Left cardiac atrium (tissue), 4 donors: Measurements from ENCODE around the gene NDFIP2. TPM values are rescaled to one million over a fixed set of nuclear protein-coding genes. Genes with fewer than 3 reads are reported as not detected.
A peak's percentile ranks its signal among the peaks of the same experiment; 100 is the strongest.

ENCODE experiments used
- ATAC-seq, 2 donors: fragments of 200-7000 bp; cut with Tn5 transposase; one replicate each; pipeline ENCODE4 v1.9.1; 2020; ENCODE audit warnings: mild to moderate bottlenecking in 2 of 2, moderate library complexity in 2 of 2
- DNase-seq: peaks from one replicate; pipeline ENCODE4 v3.0.0-alpha.2; 2020
- intact Hi-C, 2 donors: fragments of 100-400 bp; cut with DNase I; formaldehyde crosslinking; loops; one replicate each; pipeline versions ENCODE4 v1.14.1 to v1.15.1; 2022 to 2023
- long read RNA-seq: library from polyadenylated mRNA; unstranded; transcript quantifications from one replicate; pipeline ENCODE4 v2.0.0, GENCODE V29; 2021
- total RNA-seq, 2 donors: library from RNA; stranded (reverse); fragmentation: NEBNext Ultra II Directional; extraction: Animal tissue kit (Norgen Biotek cat#: 25700); gene quantifications; one replicate each; pipeline ENCODE4 v1.2.1, GENCODE V29; 2021
- donor health status: DM: no; HTN: yes; CAD: no.
- donor health status: DM: no; HTN: yes; CAD: no; lungs with severe emphysema.
- donor health status: DM: yes; HTN: yes; CAD: no.
- donor health status: Dilated cardiomyopathy.

Gene NDFIP2, protein sequence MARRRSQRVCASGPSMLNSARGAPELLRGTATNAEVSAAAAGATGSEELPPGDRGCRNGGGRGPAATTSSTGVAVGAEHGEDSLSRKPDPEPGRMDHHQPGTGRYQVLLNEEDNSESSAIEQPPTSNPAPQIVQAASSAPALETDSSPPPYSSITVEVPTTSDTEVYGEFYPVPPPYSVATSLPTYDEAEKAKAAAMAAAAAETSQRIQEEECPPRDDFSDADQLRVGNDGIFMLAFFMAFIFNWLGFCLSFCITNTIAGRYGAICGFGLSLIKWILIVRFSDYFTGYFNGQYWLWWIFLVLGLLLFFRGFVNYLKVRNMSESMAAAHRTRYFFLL
- 10 to 100 TPM; 30.9 to 39.0 TPM for total RNA-seq
- long read RNA-seq, full-length matches to known transcripts: 73 of 84 reads
- long read RNA-seq, partial matches to known transcripts: 2 of 84 reads
- long read RNA-seq, other reads (novel, unspliced or antisense): 9 of 84 reads

DNA sequence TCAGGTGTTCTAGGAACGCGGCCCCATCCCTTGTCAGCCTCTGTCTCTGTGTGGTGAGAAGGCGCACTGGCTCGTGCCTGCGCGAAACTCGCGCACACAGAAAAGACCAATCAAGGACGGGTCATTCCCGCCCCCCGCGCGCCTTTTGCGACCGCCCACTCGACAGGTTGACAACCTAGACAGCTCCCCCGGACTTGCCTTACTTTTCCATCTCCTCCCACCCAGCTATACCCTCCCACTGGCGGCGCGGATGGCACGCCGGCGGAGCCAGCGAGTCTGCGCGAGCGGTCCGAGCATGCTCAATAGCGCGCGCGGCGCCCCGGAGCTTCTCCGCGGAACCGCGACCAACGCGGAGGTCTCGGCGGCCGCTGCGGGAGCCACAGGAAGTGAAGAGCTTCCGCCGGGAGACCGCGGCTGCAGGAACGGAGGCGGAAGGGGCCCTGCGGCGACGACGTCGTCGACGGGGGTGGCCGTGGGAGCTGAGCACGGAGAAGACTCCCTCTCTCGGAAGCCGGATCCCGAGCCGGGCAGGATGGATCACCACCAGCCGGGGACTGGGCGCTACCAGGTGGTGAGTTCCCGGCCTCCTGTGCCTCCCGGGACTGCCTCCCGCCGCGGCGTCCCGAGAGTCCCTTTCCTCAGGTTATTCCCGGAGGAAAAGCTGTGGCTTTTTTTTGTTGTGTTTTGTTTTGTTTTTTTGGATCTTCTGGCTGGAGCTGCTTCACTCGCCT, at the start of gene NDFIP2:
Gene NDFIP2 (plus strand): TSS at position 202 of the 731 bp plus-strand sequence. CDS start 49 bp downstream, at position 251.
- ATAC-seq (peak; percentile 95 to 97), DNase-seq (peak; percentile 90)
- intact Hi-C loops: loop anchor here in 1 of 2 donors (5.0 kb wide), 1 partner anchor 51 kb away; no protein-coding TSS in a partner anchor

DNA sequence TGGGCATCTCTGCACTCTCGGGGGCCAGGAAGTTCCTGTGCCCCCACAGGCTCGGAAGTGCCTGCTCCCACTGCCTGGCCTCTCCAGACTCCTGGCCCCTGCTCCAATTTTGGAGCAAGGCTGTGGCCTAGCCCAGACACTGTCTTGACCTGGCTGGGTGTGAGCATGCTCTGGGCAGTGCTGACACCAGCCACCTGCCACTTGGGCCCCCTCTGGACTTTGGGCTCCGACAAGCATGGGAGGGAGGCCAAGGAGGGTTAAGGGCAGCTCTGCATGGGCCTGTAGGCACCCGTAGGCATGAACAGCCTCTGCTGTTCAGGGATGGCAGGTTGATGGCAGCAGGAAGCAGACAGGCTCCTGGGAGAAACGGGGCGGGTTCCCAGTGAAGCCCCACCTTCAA, 48.9 kb upstream of the NDFIP2 start:
- ATAC-seq (no peak), DNase-seq (no peak)
- intact Hi-C loops: no loop called here

DNA sequence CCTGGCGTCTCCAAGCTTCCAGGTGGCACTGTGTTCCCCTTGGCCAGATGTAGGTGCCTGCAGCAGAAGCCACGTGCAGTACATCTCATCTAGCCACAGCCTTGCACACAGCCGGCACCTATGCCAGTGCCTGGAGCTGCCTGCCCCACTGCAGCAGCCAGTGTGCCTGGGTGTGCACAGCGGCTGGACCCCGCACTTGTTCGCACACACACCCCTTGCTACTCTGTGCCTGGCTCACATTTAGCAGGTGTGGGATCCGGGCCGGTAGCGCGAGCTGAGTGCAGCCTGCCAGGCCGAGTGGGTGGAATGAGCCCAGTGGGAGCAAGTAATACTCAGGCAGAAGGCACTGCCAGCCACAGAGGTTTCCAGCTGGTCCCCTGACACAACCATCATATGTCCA, 48.0 kb upstream of the NDFIP2 start:
- intact Hi-C loops: no loop called here
- DNase-seq (no peak), ATAC-seq (no peak)

DNA sequence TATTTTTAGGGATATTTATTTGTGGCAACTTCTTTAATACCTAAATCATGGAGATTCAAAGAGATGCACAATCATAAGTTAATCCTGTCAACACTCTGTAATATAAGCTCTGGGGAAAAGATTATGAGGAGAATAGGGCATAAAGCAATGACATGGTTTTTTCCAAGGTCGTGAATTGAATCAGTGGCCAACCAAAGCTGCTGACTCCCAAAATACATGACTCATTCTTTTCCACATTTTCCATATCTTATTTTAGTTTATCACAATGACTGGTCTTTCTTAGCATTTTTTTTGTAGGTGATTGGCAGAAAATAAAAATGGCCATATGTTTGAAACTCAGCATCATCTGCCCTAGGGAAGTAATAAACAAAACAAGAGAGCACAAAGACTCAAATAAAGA, 46.4 kb upstream of the NDFIP2 start:
- intact Hi-C loops: no loop called here
- ATAC-seq: no peak
- DNase-seq: no peak

DNA sequence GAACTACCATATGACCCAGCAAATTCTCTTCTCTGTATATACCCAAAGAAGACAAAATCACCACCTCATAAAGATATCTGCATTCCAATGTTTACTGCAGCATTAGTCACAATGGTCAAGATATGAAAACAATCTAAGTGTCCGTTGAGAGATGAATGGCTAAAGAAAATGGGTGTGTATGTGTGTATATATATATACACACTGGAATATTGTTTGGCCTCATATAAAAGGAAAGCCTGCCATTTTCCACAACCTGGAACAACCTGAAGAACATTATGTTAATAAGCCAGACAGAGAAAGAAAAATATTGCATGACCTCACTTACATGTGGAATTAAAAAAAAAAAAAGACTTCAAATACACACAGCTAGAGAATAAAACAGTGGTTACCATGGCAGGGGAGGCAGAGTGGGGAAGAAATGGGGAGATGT, 45.4 kb upstream of the NDFIP2 start:
- ATAC-seq (no peak), DNase-seq (no peak)
- intact Hi-C loops: no loop called here

DNA sequence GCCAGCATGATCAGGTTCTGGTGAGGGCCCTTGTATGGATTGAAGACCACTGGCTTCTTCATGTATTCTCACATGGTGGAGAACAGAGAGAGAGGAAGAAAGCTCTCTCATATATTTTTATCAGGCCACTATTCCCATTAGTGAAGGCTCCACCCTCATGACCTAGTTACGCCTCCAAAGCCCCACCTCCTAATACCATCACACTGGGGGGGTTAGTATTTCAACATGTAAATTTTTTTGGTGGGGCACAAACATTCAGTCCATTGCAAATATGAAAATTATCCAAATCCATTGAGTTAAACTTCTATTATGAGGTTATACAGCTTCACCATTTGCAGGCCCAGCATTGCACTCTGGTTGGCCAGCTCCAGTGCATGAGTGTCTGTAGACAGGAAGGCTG, 41.7 kb upstream of the NDFIP2 start:
- no peak for DNase-seq
- ATAC-seq: no peak
- intact Hi-C loops: no loop called here

DNA sequence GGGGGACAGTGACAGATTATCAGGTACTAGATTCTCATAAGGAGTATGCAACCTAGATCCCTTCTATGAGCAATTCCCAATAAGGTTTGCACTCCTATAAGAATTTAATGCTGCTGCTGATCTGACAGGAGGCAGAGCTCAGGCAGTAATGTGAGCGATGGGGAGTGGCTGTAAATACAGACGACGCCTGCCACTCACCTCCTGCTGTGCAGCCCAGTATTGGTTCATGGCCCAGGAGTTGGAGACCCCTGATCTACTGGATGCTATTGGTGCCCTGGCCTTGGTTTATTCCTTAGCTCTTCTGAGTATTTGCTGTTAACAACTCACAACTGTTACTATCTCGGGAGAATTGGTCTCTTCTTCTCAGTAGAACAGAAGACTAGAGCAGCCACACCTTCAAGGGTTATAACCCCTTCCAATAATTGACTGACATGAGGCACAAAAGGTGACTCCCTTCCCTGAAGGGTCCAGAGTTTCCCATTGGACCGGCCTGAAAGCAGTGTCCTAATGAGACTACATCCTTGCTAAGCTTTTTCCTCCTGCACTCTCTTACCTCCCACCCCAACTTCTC, 39.9 kb upstream of the NDFIP2 start:
- intact Hi-C loops: loop anchor here in 1 of 2 donors (5.0 kb wide), 1 partner anchor 36 kb away; no protein-coding TSS in a partner anchor
- no peak for ATAC-seq

DNA sequence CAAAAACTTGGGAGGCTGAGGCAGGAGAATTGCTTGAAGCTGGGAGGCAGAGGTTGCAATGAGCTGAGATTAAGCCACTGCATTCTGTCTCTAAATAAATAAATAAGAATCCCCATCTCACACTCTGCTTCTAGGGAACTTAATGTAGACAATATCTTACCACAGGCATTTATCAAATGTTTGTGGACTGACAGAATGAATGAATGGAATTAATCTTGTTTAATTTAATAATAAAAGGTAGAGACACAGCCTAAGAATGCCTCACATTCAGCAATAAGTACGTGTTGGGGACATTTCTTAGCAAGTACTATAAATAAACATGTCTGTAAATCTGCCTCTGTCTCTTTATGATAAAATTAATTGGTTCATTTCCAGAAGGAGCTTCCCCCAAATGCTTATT, 38.7 kb upstream of the NDFIP2 start:
- ATAC-seq (no peak), DNase-seq (no peak)
- intact Hi-C loops: loop anchor here in 1 of 2 donors (5.0 kb wide), 1 partner anchor 35 kb away; no protein-coding TSS in a partner anchor

More for the DNA sequence above, 39.9 kb upstream of the NDFIP2 start:
- DNase-seq: no peak

DNA sequence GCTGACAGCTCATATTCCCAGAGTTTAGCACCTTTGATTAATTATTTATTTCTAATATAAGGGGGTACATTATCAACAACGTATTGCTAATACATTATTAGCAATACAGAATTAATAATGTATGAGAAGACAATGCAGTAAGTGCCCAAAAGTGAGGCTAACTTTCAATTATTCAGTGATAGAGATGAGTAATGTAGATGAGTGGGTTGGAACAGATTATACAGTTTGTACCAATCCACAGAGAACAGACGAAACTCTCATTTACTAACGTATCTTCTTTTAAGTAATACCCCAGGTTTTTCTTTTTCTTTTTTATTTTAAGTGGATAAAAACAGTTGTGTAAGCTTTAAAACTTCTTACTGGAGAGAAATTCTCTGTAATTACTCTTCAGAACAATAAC, 38.2 kb upstream of the NDFIP2 start:
- ATAC-seq (no peak), DNase-seq (no peak)
- intact Hi-C loops: loop anchor here in 1 of 2 donors (5.0 kb wide), 1 partner anchor 35 kb away; no protein-coding TSS in a partner anchor

DNA sequence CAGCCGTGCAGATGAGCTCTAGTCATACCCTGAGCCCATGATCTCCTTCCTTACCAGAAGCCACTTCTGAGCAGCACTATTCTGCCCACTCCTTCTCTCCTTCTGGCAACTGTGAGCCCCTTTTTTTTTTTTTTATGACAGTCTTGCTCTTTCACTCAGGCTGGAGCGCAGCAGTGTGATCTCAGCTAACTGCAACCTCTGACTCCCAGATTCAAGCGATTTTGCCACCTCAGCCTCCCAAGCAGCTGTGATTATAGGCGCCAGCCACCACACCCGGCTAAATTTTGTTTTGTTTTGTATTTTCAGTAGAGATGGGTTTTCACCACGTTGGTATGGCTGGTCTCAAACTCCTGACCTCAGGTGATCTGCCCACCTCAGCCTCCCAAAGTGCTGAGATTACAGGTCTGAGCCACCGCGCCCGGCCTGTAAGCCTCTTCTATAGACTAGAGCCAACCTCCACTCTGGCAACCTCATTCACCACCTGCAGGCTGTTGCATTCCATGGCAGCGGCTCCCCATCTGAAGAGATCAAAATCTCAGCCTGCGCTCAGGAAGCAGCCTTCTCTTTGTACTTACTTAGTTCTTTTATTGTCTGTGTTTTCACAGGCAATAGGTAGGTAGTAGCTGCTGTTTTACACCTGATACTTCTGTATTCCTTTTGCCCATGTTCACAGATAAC, 34.8 kb upstream of the NDFIP2 start:
- ATAC-seq (no peak), DNase-seq (no peak)
- intact Hi-C loops: no loop called here

DNA sequence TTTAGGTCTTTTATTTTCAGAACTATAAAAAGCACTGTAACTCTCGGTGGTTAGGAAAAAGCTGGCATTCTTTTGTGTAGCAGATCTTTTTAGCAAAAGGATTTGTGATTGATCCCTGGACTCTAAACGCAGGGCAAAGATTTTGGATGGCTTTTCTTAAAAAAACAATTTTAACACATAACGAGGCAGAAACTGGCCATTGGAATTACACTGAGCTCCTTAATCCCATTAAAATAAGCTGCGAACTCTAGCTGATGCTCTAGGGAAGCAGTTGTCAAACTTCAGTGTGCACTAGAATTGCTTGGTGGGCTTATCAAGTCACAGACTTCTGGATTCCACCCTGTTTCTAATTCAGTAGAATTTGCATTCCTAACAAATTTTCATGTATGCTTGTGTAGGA, 33.8 kb upstream of the NDFIP2 start:
- DNase-seq: no peak
- intact Hi-C loops: no loop called here
- ATAC-seq: no peak

DNA sequence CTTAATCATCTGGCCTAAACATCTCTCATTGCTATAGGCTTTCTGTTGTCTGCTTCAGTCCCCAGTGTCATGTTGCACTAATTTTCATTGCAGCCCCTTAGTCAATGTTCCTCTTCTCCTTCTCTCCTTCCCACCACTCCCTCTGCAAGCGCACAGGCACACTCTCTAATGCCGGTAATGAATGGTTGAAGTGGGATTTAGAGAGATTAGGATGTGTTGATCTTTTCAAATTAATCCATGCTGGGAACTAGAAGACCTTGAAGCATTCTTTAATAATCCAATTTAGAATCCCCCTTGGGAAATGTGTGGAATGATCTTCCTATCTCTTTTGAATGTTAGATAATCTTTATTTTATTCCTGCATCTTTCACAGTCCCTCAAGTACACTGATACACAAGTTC, 33.2 kb upstream of the NDFIP2 start:
- DNase-seq: no peak
- intact Hi-C loops: no loop called here
- no peak for ATAC-seq

DNA sequence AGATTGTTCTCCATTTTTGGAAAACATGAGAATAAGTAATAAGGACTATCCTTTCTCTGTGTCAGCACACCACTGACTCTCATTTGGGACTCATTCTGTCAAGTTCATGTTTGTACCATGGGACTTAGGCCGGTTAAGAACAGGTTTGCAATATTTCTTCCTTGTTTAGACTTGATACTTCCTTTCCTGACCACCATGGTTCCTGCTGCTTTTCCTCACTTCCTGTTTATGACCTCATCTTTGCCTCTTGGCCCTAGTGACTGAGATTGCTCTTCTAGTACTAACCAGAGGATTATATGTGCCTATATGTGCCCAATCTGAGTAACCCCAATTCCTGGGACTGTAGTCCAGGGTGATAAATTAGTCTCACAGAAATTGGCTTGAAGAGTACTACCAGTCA, 32.5 kb upstream of the NDFIP2 start:
- DNase-seq (no peak), ATAC-seq (no peak)
- intact Hi-C loops: no loop called here

DNA sequence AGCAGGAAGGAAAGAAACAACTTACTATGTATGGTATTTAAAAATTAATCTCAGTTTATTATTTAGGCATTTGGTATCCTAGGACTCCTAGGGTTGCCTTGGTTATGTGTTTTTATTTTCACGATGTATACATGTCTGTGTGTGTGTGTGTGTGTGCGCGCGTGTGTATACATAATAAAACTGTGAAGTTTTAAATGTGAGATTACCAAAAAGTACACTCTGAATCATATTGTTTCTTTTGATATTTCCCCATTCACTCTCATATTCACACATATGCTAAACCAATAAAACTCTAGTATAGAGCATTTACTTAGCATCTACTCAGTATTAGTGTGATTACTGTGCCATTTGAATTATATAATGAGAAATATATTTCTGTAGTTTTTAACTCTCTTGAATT, 30.8 kb upstream of the NDFIP2 start:
- DNase-seq (no peak), ATAC-seq (no peak)
- intact Hi-C loops: no loop called here

DNA sequence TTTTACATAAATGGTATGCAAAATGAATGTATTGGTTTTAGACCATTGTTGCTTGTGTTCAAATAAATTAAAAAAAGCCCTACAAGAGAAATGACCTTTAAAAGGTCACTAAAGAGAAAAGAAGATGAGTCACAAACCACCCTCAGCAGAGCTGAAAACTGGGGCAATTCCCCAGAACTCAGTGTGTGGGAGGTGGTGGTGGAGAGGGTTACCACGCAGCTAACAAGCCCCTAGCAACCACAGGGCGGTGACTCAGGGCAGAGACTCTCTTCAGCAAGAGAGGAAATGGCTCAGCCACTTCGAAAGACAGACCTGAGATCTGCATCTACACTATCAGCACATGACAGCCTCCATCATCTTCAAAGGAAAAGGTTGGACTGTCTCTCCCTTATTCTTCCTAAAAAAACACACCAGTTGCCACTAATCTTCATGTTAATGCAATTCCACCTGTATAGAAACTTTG, 29.4 kb upstream of the NDFIP2 start:
- peak in 1 of 2 donors; percentile 85 for ATAC-seq
- intact Hi-C loops: no loop called here
- no peak for DNase-seq

DNA sequence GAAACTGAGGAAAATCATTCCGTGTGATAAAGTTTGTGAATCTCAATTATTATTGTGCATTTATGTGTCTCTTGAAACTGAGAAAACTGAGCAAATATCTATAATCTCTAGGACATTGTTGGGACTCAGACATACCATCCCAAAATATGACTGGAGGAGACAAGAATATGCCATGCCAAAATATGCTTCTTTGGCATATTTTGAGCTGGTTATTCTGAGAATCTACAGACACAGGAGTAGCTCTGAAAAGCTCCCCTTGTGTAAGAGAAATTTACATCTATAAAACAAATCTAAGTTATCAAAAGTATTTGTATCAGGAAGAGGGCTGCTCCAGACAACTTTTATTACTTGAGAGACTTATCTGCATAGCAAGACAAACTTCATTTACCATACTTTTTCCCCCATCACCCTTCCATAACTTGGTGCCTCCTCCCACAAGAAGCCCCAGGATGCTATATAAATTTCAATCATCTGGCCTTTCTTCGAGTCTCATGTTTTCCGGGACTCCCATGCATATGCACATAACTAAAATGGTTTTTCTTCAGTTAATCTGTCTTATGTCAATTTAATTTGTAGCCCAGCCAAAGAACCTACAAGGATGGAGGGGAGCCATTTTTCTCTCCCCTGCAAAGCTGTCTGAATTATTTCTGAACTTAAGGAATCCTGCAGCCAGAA, 28.6 kb upstream of the NDFIP2 start:
- DNase-seq (no peak), ATAC-seq (no peak)
- intact Hi-C loops: no loop called here

DNA sequence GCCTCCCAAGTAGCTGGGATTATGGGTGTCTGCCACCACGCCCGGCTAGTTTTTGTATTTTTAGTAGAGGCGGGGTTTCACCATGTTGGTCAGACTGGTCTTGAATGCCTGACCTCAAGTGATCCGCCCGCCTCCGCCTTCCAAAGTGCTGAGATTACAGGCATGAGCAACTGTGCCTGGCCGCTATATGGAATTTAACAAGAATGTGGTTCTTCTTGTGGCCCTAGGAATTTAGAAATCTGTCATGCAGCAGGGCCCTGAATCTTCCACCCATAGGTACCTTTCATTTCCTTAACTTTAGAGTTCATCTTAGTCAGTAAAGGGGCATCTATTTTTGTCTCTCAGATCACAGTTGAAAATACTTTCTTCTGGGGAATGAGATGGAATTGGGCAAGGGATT, 25.6 kb upstream of the NDFIP2 start:
- no peak for ATAC-seq
- no peak for DNase-seq
- intact Hi-C loops: no loop called here

DNA sequence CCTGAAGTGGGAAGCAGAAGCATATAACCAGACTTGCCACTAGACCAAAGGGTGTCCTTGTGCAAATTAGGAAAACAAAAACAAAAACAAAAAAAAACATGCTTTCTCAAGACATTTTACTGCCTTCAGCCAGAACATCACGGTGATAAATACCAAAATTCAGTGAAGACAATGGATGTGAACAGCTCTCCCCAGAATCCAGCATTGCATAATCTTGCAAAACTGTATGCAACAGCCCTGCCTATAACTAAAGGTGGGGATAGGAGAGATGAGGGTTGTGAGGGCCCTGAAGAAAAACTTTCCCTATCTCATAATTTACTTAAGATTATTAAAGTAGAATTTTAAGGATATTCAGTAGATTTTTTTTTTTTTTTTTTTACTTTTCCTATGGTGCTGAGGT, 24.9 kb upstream of the NDFIP2 start:
- ATAC-seq (no peak), DNase-seq (no peak)
- intact Hi-C loops: no loop called here
